Measurements from ENCODE around the gene ZNF516. TPM values are rescaled to one million over a fixed set of nuclear protein-coding genes. Genes with fewer than 3 reads are reported as not detected.

The ZNF516 gene
- total RNA-seq, 1 experiment from 2014 or later: 22.6 TPM

GRCh38 chr18:76524477-76524876 lies 29.4 kb upstream of the ZNF516 start:
- Mint-ChIP-seq H3K4me1 (peaks cover 35 to 40% of the 10 kb centered on the region in 2 experiments), H3K27ac (no peak overlapping the region), H3K9me3 (no peaks in the 10 kb centered on the region), H3K27me3 (ENCODE audit: low read depth) (peaks cover 21% of the 10 kb centered on the region), H3K4me3 (no peak overlapping the region), H3K36me3 (ENCODE audit: insufficient read depth in 1 of 3, low read depth in 3 of 3) (no peaks in the 10 kb centered on the region)
- Histone ChIP-seq H3K27ac (ENCODE audit: insufficient read length, low read depth, low read length) (no peak overlapping the region), H2BK5ac (ENCODE audit: insufficient read length, low read length) (no peak overlapping the region), H4K91ac (ENCODE audit: insufficient read length, low read depth, low read length) (no peak overlapping the region), H3K14ac (ENCODE audit: insufficient read depth, low read length) (no peak overlapping the region), H3K79me2 (ENCODE audit: insufficient read depth, low read length) (no peaks in the 10 kb centered on the region), H3K9ac (ENCODE audit: extremely low read depth, insufficient read length, low read length) (no peak overlapping the region), H4K5ac (ENCODE audit: insufficient read length, low read depth, low read length) (no peak overlapping the region), H3K4me2 (ENCODE audit: insufficient read depth, insufficient read length, low read length) (no peak overlapping the region), H3K27me3 (ENCODE audit: insufficient read depth, low read length) (no peaks in the 10 kb centered on the region), H2BK20ac (ENCODE audit: low read depth, low read length, poor library complexity, severe bottlenecking) (no peak overlapping the region), H3K23ac (ENCODE audit: insufficient read length, low read depth, low read length) (no peak overlapping the region), H3T11ph (ENCODE audit: low read length) (no peak overlapping the region), H4K8ac (replicated peaks; ENCODE audit: insufficient read length, low read depth, low read length) (no peak overlapping the region), H4K20me1 (ENCODE audit: control insufficient read depth, insufficient read depth, insufficient read length) (no peaks in the 10 kb centered on the region), H2BK15ac (ENCODE audit: low read depth, low read length) (no peak overlapping the region), H3K79me1 (ENCODE audit: insufficient read depth, low read depth, low read length, poor library complexity, severe bottlenecking) (no peaks in the 10 kb centered on the region), H2AFZ (ENCODE audit: low read length) (no peak overlapping the region), H3K23me2 (ENCODE audit: insufficient read length, low read depth, low read length, poor library complexity, severe bottlenecking) (peaks cover 6% of the 10 kb centered on the region), H3K4me1 (ENCODE audit: insufficient read depth, low read length) (peaks cover 6% of the 10 kb centered on the region; the same call in 1 of the 2 replicates), H3K4ac (ENCODE audit: low read depth, low read length) (no peak overlapping the region), H2BK120ac (ENCODE audit: low read depth, low read length, poor library complexity, severe bottlenecking) (no peak overlapping the region), H3K56ac (ENCODE audit: insufficient read length, low read depth, low read length) (no peak overlapping the region), H2BK12ac (ENCODE audit: insufficient read length, low read depth, low read length) (no peak overlapping the region), H3K18ac (ENCODE audit: insufficient read length, low read depth, low read length) (no peak overlapping the region), H2AK5ac (ENCODE audit: insufficient read length, low read length) (no peak overlapping the region), H3K9me3 (ENCODE audit: control insufficient read depth, low read depth, low read length) (no peaks in the 10 kb centered on the region)
- no peak for DNase-seq
- TF ChIP-seq, protein P1, sequence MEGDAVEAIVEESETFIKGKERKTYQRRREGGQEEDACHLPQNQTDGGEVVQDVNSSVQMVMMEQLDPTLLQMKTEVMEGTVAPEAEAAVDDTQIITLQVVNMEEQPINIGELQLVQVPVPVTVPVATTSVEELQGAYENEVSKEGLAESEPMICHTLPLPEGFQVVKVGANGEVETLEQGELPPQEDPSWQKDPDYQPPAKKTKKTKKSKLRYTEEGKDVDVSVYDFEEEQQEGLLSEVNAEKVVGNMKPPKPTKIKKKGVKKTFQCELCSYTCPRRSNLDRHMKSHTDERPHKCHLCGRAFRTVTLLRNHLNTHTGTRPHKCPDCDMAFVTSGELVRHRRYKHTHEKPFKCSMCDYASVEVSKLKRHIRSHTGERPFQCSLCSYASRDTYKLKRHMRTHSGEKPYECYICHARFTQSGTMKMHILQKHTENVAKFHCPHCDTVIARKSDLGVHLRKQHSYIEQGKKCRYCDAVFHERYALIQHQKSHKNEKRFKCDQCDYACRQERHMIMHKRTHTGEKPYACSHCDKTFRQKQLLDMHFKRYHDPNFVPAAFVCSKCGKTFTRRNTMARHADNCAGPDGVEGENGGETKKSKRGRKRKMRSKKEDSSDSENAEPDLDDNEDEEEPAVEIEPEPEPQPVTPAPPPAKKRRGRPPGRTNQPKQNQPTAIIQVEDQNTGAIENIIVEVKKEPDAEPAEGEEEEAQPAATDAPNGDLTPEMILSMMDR (conservative IDR thresholded peaks at IDR 0.05): no peak
- no CpG with 5 or more reads among the region's 2 CpGs for WGBS (ENCODE audit: extremely low coverage, insufficient read length, low lambda C conversion rate)

All from H9 (cell line).